ENCODE results near the gene SRD5A3.

DNA sequence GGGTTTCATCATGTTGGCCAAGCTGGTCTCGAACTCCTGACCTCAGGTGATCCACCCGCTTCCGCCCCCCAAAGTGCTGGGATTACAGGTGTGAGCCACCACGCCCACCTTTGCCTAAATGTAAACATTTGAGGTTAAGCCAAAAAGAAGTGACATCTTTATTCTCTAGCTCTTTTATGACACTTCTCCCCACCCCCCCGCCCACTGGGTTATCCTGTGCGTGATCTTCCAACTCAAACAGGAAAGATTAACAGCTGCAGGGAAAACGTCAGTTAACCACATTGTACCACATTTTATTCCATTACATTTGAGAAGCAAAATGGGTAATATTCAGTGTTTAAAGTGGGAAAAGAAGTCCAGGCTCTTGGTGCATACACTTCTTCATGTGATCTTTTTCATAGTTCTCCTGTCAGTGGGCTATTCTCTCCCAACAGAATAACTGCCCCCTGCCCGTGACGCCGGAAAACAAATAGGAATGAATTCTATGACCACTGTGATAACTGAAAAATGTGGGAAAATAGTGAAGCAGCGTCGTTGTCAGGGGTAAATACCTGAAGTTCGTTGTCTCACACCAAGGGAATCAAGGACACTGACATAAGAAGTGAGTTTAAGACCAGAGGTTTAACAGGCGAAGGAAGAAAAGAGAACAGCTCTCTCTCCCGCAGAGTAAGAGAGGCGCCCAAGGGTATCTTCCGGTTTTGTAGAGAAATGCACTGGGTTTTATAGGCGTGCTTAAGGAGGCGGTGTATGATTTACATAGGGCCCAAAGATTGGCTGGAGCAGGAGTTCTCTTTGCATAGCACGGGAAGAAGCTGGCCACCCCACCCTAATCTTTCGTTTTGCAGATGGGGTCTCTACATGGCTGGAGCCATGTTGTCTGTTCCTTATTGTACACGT is 9.7 kb upstream of the SRD5A3 start:
- no peak for TF ChIP-seq POLR2A (IDR thresholded peaks at IDR 0.05)
- TF ChIP-seq, protein P1, sequence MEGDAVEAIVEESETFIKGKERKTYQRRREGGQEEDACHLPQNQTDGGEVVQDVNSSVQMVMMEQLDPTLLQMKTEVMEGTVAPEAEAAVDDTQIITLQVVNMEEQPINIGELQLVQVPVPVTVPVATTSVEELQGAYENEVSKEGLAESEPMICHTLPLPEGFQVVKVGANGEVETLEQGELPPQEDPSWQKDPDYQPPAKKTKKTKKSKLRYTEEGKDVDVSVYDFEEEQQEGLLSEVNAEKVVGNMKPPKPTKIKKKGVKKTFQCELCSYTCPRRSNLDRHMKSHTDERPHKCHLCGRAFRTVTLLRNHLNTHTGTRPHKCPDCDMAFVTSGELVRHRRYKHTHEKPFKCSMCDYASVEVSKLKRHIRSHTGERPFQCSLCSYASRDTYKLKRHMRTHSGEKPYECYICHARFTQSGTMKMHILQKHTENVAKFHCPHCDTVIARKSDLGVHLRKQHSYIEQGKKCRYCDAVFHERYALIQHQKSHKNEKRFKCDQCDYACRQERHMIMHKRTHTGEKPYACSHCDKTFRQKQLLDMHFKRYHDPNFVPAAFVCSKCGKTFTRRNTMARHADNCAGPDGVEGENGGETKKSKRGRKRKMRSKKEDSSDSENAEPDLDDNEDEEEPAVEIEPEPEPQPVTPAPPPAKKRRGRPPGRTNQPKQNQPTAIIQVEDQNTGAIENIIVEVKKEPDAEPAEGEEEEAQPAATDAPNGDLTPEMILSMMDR (IDR thresholded peaks at IDR 0.05): no peak
